ENCODE measurements around the gene FZR1. TPM values are rescaled to one million over a fixed set of nuclear protein-coding genes. Genes with fewer than 3 reads are reported as not detected.

FZR1 gene
- total and polyA plus RNA-seq, 2 of the 8 experiments (the other 6 are each of a cell fraction or from before 2014, with no cell fraction given): 21.6 to 35.5 TPM

DNA sequence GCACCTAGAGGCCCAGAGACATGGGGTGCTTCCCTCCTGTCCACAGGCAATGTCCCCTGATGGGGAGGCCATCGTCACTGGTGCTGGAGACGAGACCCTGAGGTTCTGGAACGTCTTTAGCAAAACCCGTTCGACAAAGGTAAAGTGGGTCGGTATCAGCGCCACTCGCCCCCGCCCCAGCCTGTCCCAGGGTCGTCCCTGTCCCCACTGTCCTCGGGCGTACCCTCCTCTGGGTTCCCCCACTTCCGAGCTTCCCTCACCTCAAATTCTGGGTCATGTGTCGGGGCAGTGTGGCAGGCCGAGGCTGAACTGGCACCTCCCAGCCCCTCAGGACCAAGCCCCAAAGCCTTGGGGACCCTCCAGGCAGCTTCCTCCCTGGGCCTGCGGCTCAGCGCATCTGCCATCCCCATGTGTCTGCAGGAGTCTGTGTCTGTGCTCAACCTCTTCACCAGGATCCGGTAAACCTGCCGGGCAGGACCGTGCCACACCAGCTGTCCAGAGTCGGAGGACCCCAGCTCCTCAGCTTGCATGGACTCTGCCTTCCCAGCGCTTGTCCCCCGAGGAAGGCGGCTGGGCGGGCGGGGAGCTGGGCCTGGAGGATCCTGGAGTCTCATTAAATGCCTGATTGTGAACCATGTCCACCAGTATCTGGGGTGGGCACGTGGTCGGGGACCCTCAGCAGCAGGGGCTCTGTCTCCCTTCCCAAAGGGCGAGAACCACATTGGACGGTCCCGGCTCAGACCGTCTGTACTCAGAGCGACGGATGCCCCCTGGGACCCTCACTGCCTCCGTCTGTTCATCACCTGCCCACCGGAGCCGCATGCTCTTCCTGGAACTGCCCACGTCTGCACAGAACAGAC is 28.5 kb downstream of the FZR1 start:
- Histone ChIP-seq H3K27ac (ENCODE audit: low read depth, low read length) (no peak overlapping the region), H3K23me2 (ENCODE audit: low read depth, low read length) (no peaks in the 10 kb centered on the region; the same call in 1 of the 2 replicates), H4K8ac (ENCODE audit: extremely low read depth, insufficient read depth, low read length) (no peak overlapping the region; the same call in 1 of the 2 replicates), H3K23ac (ENCODE audit: insufficient read length) (no peak overlapping the region), H4K5ac (ENCODE audit: insufficient read length, low read depth, low read length) (no peak overlapping the region), H2BK12ac (ENCODE audit: low read depth, low read length) (no peak overlapping the region), H2BK5ac (ENCODE audit: low read depth, low read length) (no peak overlapping the region), H3K4me3 (ENCODE audit: extremely low read depth in 1 of 4, insufficient read depth in 2 of 4, low read depth in 3 of 4, low read length in 4 of 4) (no peak overlapping the region), H4K91ac (replicated peaks; ENCODE audit: insufficient read length, low read length) (no peak overlapping the region), H4K20me1 (replicated peaks in 1 of 2; ENCODE audit: control insufficient read depth in 1 of 2, insufficient read depth in 2 of 2, low read length in 2 of 2) (peaks cover 8 to 17% of the 10 kb centered on the region in 2 experiments), H3K4me2 (ENCODE audit: insufficient read depth in 1 of 2, low read depth in 2 of 2, low read length in 2 of 2) (no peak overlapping the region), H3K14ac (ENCODE audit: insufficient read length) (no peak overlapping the region), H3K36me3 (ENCODE audit: control insufficient read depth in 2 of 4, insufficient read depth in 4 of 4, low read length in 3 of 4) (peaks cover 7 to 37% (median 23%) of the 10 kb centered on the region in 4 experiments; a peak in 7 of 8 replicates), H3K79me1 (ENCODE audit: low read depth, low read length) (0 out of 2 replicates have a peak, but pooled peaks cover 2% of the 10 kb centered on the region), H3K79me2 (ENCODE audit: control insufficient read depth in 1 of 2, insufficient read depth in 2 of 2, low read length in 2 of 2) (no peaks in the 10 kb centered on the region), H2BK120ac (replicated peaks; ENCODE audit: low read depth, low read length) (no peak overlapping the region), H3K9me3 (ENCODE audit: insufficient read depth in 2 of 2, low read depth in 1 of 2, low read length in 1 of 2) (no peaks in the 10 kb centered on the region), H2AK5ac (ENCODE audit: low read depth, low read length) (no peak overlapping the region), H2BK20ac (ENCODE audit: low read length) (no peak overlapping the region), H2BK15ac (ENCODE audit: low read length) (no peak overlapping the region), H3K56ac (replicated peaks; ENCODE audit: insufficient read length, low read depth, low read length) (no peak overlapping the region), H3K9ac (replicated peaks in 1 of 4; ENCODE audit: extremely low read depth in 1 of 4, low read depth in 3 of 4, low read length in 3 of 4) (no peak overlapping the region), H3K27me3 (replicated peaks in 1 of 4; ENCODE audit: control insufficient read depth in 3 of 4, extremely low read depth in 1 of 4, insufficient read depth in 3 of 4, low read length in 3 of 4) (no peaks in the 10 kb centered on the region), H3K4me1 (replicated peaks in 1 of 4; ENCODE audit: control insufficient read depth in 3 of 4, insufficient read depth in 4 of 4, low read length in 3 of 4) (peaks cover 3 to 11% (median 6%) of the 10 kb centered on the region in 4 experiments; a peak in 6 of 7 replicates), H2AFZ (ENCODE audit: low read length) (no peak overlapping the region), H3K18ac (ENCODE audit: extremely low read depth, low read length) (no peak overlapping the region), H3K4ac (replicated peaks; ENCODE audit: insufficient read length, low read depth, low read length) (no peak overlapping the region)
- POLR2A ChIA-PET (ENCODE audit: partially characterized antibody): interaction anchor here (1.1 kb wide), 1 partner anchor 114 kb away, joined by 4 read pairs; no protein-coding TSS in a partner anchor
- FAIRE-seq (no peak), DNase-seq (ENCODE audit: low read depth in 1 of 2, low spot score in 2 of 2) (no peak)
- 88% methylated on average over 33 of the region's 38 CpGs; no CpG with 5 or more reads in 1 of the 2 experiments for WGBS, 2 experiments (ENCODE audit: extremely low coverage in 1 of 2, insufficient coverage in 1 of 2, insufficient read length in 1 of 2, insufficient replicate concordance in 2 of 2, low coverage in 1 of 2, low lambda C conversion rate in 2 of 2, missing lambda C conversion rate in 1 of 2)
- CTCF ChIA-PET (ENCODE audit: partially characterized antibody): interaction anchor here (0.7 to 6.9 kb wide), 2 partner anchors 13 to 158 kb away, joined by 3 to 54 read pairs; no protein-coding TSS in a partner anchor
- TF ChIP-seq CTBP2 (IDR thresholded peaks at IDR 0.05; ENCODE audit: borderline replicate concordance, insufficient read depth, insufficient read length, low read length): no peak
- no peak for TF ChIP-seq ZNF274 (IDR thresholded peaks at IDR 0.05; ENCODE audit: borderline replicate concordance, extremely low read depth, low read length)
- TF ChIP-seq SUZ12 (IDR thresholded peaks at IDR 0.05; ENCODE audit: low read length): no peak
- no peak for TF ChIP-seq CEBPB (IDR thresholded peaks at IDR 0.05; ENCODE audit: low read depth, low read length)
- TF ChIP-seq MAFK (IDR thresholded peaks at IDR 0.05; ENCODE audit: low read depth, low read length): no peak
- no peak for TF ChIP-seq SIRT6 (IDR thresholded peaks at IDR 0.05; ENCODE audit: low read length)
- no peak for TF ChIP-seq SIN3A (conservative IDR thresholded peaks at IDR 0.05 in 1 of 2, IDR thresholded peaks at IDR 0.05 in 1 of 2; ENCODE audit: low read depth in 1 of 2, low read length in 2 of 2)
- no peak for TF ChIP-seq BCL11A (IDR thresholded peaks at IDR 0.05; ENCODE audit: low read depth in 2 of 2, low read length in 2 of 2)
